A549 (cell line): ENCODE data around the gene RNU2-63P. TPM values are rescaled to one million over a fixed set of nuclear protein-coding genes. Genes with fewer than 3 reads are reported as not detected.

ENCODE experiments used
- ATAC-seq, 2 experiments: fragments of 200-7000 bp in 1 of 2; fragments of >200 bp in 1 of 2; cut with Nextera tagmentation in 1 of 2; cut with Tn5 transposase in 1 of 2; 3 replicates each; pipeline versions ENCODE4 v1.8.0 to v1.9.1; 2018 to 2020; ENCODE audit warnings: mild to moderate bottlenecking in 1 of 2, moderate library complexity in 1 of 2
- CTCF ChIA-PET: fragments of 300-600 bp; sonication (Branson Sonifier 250); formaldehyde crosslinking; extraction: SDS; loops from one replicate; lab custom pipeline; 2021; ENCODE audit warnings: antibody characterized with exemption, inconsistent platforms; lab: Yijun Ruan, JAX
- POLR2A ChIA-PET: fragments of 350-600 bp; formaldehyde crosslinking; extraction: SDS; loops from one replicate; lab custom pipeline; 2021; ENCODE audit warnings: antibody characterized with exemption, inconsistent platforms; lab: Yijun Ruan, JAX
- DNase-seq, 2 experiments: peaks; one replicate each; pipeline versions ENCODE4 v3.0.0 to v3.0.0-alpha.2; 2011 to 2016; ENCODE audit warnings: low read depth in 1 of 2, low spot score in 1 of 2
- FAIRE-seq: peaks from 2 replicates; lab custom pipeline; 2011; peaks lifted over from hg19 to GRCh38; lab: Jason Lieb, UNC
- H3K27ac ChIP-seq, 2 experiments: fragments of >200 bp; sonication (Bioruptor Twin); formaldehyde crosslinking; 3 replicates each; pipeline ENCODE4 v1.5.1; 2016 to 2017
- H3K4me1 ChIP-seq: fragments of >200 bp; sonication (Bioruptor Twin); formaldehyde crosslinking; 3 replicates; pipeline ENCODE4 v1.6.1; 2016
- H3K4me2 ChIP-seq: fragments of >200 bp; sonication (Bioruptor Twin); formaldehyde crosslinking; 3 replicates; pipeline ENCODE4 v1.6.1; 2016
- H3K4me3 ChIP-seq: fragments of >200 bp; sonication (Bioruptor Twin); formaldehyde crosslinking; 3 replicates; pipeline ENCODE4 v1.5.1; 2016
- H3K9me3 ChIP-seq: fragments of >200 bp; sonication (Bioruptor Twin); formaldehyde crosslinking; 3 replicates; pipeline ENCODE4 v1.6.1; 2016
- BCL3 ChIP-seq: fragments of >200 bp; sonication (Bioruptor Twin); formaldehyde crosslinking; IDR thresholded peaks from 3 replicates; pipeline ENCODE4 v1.6.1; 2016
- BHLHE40 ChIP-seq: IDR thresholded peaks from 2 replicates; pipeline ENCODE4 v1.6.1; 2012; ENCODE audit warnings: low read depth, low read length, inconsistent platforms
- CBX2 ChIP-seq: fragments of 200-600 bp; sonication (generic); IDR thresholded peaks from 2 replicates; pipeline ENCODE4 v1.6.1; 2016; ENCODE audit warnings: low read depth, mild to moderate bottlenecking, borderline replicate concordance
- CBX8 ChIP-seq: fragments of 200-600 bp; sonication (generic); IDR thresholded peaks from 2 replicates; pipeline ENCODE4 v1.6.1; 2016
- ELK1 ChIP-seq: fragments of 150-350 bp; IDR thresholded peaks from 2 replicates; pipeline ENCODE4 v1.6.1; 2014; ENCODE audit warnings: low read depth, mild to moderate bottlenecking, low read length
- EP300 ChIP-seq, 2 experiments: fragments of >200 bp; sonication (Bioruptor Twin); formaldehyde crosslinking; IDR thresholded peaks; 2 replicates in 1 of 2; 3 replicates in 1 of 2; pipeline ENCODE4 v1.6.1; 2016 to 2017
- ESRRA ChIP-seq: fragments of 150-350 bp; IDR thresholded peaks from 2 replicates; pipeline ENCODE4 v1.6.1; 2014; ENCODE audit warnings: mild to moderate bottlenecking, low read length, borderline replicate concordance
- HDAC2 ChIP-seq: fragments of 200-600 bp; sonication (generic); IDR thresholded peaks from 2 replicates; pipeline ENCODE4 v1.6.1; 2016
- HEYL ChIP-seq: fragments of 250-450 bp; sonication (Bioruptor Pico); IDR thresholded peaks from 2 replicates; pipeline ENCODE4 v1.8.0; 2021; ENCODE audit warnings: mild to moderate bottlenecking, moderate library complexity
- HOXA7 ChIP-seq: fragments of 250-450 bp; sonication (Bioruptor Pico); IDR thresholded peaks from 2 replicates; pipeline ENCODE4 v1.5.0; 2020; ENCODE audit warnings: mild to moderate bottlenecking, moderate library complexity
- HOXB13 ChIP-seq: fragments of 250-450 bp; sonication (Bioruptor Pico); IDR thresholded peaks from 2 replicates; pipeline ENCODE4 v1.5.0; 2020; ENCODE audit warnings: low read depth, mild to moderate bottlenecking, moderate library complexity
- JUNB ChIP-seq: fragments of >200 bp; sonication (Bioruptor Twin); formaldehyde crosslinking; IDR thresholded peaks from 2 replicates; pipeline ENCODE4 v1.6.1; 2016
- KDM1A ChIP-seq: fragments of 200-600 bp; sonication (generic); IDR thresholded peaks from 2 replicates; pipeline ENCODE4 v1.6.1; 2016; ENCODE audit warnings: low read depth, mild to moderate bottlenecking
- MAZ ChIP-seq: fragments of 150-350 bp; IDR thresholded peaks from 2 replicates; pipeline ENCODE4 v1.6.1; 2014; ENCODE audit warnings: antibody characterized with exemption, low read depth, low read length, borderline replicate concordance
- NFE2L2 ChIP-seq: fragments of 150-350 bp; conservative IDR thresholded peaks from 2 replicates; pipeline ENCODE4 v1.6.1; 2014; ENCODE audit warnings: low read length
- PBX3 ChIP-seq: IDR thresholded peaks from 2 replicates; pipeline ENCODE4 v1.6.1; 2012
- PHF8 ChIP-seq: fragments of 200-600 bp; sonication (generic); IDR thresholded peaks from 2 replicates; pipeline ENCODE4 v1.6.1; 2016; ENCODE audit warnings: low read depth, mild to moderate bottlenecking, antibody characterized with exemption, moderate library complexity, borderline replicate concordance
- RARB ChIP-seq: fragments of 250-450 bp; sonication (Bioruptor Pico); IDR thresholded peaks from 2 replicates; pipeline ENCODE4 v1.8.0; 2021; ENCODE audit warnings: mild to moderate bottlenecking, moderate library complexity
- RCOR1 ChIP-seq: fragments of 150-350 bp; IDR thresholded peaks from 2 replicates; pipeline ENCODE4 v1.6.1; 2014; ENCODE audit warnings: antibody characterized with exemption, low read length, low read depth
- RNF2 ChIP-seq: fragments of 200-600 bp; sonication (generic); IDR thresholded peaks from 2 replicates; pipeline ENCODE4 v1.6.1; 2016; ENCODE audit warnings: low read depth, mild to moderate bottlenecking, antibody characterized with exemption, moderate library complexity, borderline replicate concordance
- SREBF2 ChIP-seq: fragments of 450-650 bp; IDR thresholded peaks from 2 replicates; pipeline ENCODE4 v1.6.1; 2014; ENCODE audit warnings: mild to moderate bottlenecking, moderate library complexity
- TFCP2L1 ChIP-seq: fragments of 250-450 bp; sonication (Bioruptor Pico); IDR thresholded peaks from 2 replicates; pipeline ENCODE4 v1.5.0; 2021; ENCODE audit warnings: mild to moderate bottlenecking
- ZC3H11A ChIP-seq: fragments of 450-650 bp; IDR thresholded peaks from 2 replicates; pipeline ENCODE4 v1.6.1; 2014; ENCODE audit warnings: antibody characterized with exemption, mild to moderate bottlenecking
- WGBS: methylation state at CpG from one replicate; pipeline ENCODE4 v1.1.6; 2017; ENCODE audit errors: missing lambda C conversion rate; 5-methylcytosine and 5-hydroxymethylcytosine counted together
- polyA plus RNA-seq, 4 experiments: library from polyadenylated mRNA; depleted of rRNA in 3 of 4; stranded (reverse); fragments of >200 nt; fragmentation: RNase III in 1 of 4; extraction: RNeasy Plus Mini Kit Qiagen cat#74134 plus additional on column Dnase treatment in 1 of 4; gene quantifications; 2 replicates in 3 of 4; 3 replicates in 1 of 4; pipeline ENCODE4 v1.2.3, GENCODE V29; 2011 to 2017
- TF ChIP-seq, protein P1 (sequence below): fragments of 200-600 bp; sonication (generic); IDR thresholded peaks from 2 replicates; pipeline ENCODE4 v1.6.1; 2016; ENCODE audit warnings: antibody characterized with exemption, mild to moderate bottlenecking, moderate library complexity
- TF ChIP-seq, protein P2 (sequence below): fragments of >200 bp; sonication (Bioruptor Twin); formaldehyde crosslinking; IDR thresholded peaks from 2 replicates; pipeline ENCODE4 v1.6.1; 2016
- TF ChIP-seq, protein P3 (sequence below): fragments of >200 bp; sonication (Bioruptor Twin); formaldehyde crosslinking; IDR thresholded peaks from 3 replicates; pipeline ENCODE4 v1.5.1; 2016

Gene RNU2-63P
- polyA plus RNA-seq, 2 of the 4 experiments (the other 2 are of a cell fraction): 33.0 TPM; not detected in 1

DNA sequence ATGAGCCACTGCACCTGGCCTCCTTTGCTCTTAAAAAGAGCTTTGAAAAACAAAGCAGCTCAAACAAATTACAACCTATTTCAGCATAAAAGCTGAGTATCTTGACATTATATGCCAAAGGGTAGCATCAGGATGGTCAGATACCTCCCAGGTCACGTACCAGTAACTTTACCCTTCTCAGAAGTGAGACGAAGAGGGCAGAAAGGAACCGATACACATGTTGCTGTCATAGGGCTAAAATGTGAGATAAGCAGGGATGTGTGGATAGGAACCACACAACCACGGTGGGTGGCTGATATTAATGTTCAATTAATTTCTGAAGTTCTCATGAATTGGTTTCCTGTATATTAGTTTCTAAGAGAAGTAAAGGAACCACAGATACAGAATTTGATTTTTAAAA lies 12.6 kb upstream of the RNU2-63P start:
- no peak for FAIRE-seq

GRCh38 chr2:88027697-88028389 lies 11.5 kb upstream of the RNU2-63P start:
- CTCF ChIA-PET: interaction anchor here (1.1 kb wide), 1 partner anchor 33 kb away, joined by 4 read pairs; no protein-coding TSS in a partner anchor
- 91% methylated on average over 10 of the region's 10 CpGs for WGBS

More for the DNA sequence above, 12.6 kb upstream of the RNU2-63P start:
- no peaks in the 10 kb centered on the region for H3K9me3 ChIP-seq
- CTCF ChIA-PET: interaction anchor here (1.1 kb wide), 1 partner anchor 31 kb away, joined by 4 read pairs; no protein-coding TSS in a partner anchor
- no peak for TF ChIP-seq PBX3
- TF ChIP-seq HOXA7 (CRISPR knock-in tag): no peak
- no peak for TF ChIP-seq MAZ
- TF ChIP-seq JUNB: no peak
- no peak for TF ChIP-seq TFCP2L1 (CRISPR knock-in tag)
- TF ChIP-seq, protein P1, sequence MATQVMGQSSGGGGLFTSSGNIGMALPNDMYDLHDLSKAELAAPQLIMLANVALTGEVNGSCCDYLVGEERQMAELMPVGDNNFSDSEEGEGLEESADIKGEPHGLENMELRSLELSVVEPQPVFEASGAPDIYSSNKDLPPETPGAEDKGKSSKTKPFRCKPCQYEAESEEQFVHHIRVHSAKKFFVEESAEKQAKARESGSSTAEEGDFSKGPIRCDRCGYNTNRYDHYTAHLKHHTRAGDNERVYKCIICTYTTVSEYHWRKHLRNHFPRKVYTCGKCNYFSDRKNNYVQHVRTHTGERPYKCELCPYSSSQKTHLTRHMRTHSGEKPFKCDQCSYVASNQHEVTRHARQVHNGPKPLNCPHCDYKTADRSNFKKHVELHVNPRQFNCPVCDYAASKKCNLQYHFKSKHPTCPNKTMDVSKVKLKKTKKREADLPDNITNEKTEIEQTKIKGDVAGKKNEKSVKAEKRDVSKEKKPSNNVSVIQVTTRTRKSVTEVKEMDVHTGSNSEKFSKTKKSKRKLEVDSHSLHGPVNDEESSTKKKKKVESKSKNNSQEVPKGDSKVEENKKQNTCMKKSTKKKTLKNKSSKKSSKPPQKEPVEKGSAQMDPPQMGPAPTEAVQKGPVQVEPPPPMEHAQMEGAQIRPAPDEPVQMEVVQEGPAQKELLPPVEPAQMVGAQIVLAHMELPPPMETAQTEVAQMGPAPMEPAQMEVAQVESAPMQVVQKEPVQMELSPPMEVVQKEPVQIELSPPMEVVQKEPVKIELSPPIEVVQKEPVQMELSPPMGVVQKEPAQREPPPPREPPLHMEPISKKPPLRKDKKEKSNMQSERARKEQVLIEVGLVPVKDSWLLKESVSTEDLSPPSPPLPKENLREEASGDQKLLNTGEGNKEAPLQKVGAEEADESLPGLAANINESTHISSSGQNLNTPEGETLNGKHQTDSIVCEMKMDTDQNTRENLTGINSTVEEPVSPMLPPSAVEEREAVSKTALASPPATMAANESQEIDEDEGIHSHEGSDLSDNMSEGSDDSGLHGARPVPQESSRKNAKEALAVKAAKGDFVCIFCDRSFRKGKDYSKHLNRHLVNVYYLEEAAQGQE: no peak
- no peak for TF ChIP-seq ZC3H11A
- no peak for TF ChIP-seq BHLHE40
- no peak for TF ChIP-seq ESRRA
- POLR2A ChIA-PET: no interaction called here
- ATAC-seq: no peak
- H3K27ac ChIP-seq: no peak overlapping the region
- 97% methylated on average over 4 of the region's 4 CpGs for WGBS
- no peak overlapping the region for H3K4me3 ChIP-seq
- H3K4me2 ChIP-seq: no peak overlapping the region
- no peaks in the 10 kb centered on the region for H3K4me1 ChIP-seq
- no peak for DNase-seq

More at GRCh38 chr2:88027697-88028389, 11.5 kb upstream of the RNU2-63P start:
- Histone ChIP-seq H3K4me3 (no peak overlapping the region), H3K4me2 (no peak overlapping the region), H3K9me3 (no peaks in the 10 kb centered on the region), H3K27ac (no peak overlapping the region), H3K4me1 (no peaks in the 10 kb centered on the region)
- POLR2A ChIA-PET: no interaction called here
- FAIRE-seq: no peak
- DNase-seq: no peak
- TF ChIP-seq, protein P2, sequence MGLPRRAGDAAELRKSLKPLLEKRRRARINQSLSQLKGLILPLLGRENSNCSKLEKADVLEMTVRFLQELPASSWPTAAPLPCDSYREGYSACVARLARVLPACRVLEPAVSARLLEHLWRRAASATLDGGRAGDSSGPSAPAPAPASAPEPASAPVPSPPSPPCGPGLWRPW: no peak
- TF ChIP-seq, protein P3, sequence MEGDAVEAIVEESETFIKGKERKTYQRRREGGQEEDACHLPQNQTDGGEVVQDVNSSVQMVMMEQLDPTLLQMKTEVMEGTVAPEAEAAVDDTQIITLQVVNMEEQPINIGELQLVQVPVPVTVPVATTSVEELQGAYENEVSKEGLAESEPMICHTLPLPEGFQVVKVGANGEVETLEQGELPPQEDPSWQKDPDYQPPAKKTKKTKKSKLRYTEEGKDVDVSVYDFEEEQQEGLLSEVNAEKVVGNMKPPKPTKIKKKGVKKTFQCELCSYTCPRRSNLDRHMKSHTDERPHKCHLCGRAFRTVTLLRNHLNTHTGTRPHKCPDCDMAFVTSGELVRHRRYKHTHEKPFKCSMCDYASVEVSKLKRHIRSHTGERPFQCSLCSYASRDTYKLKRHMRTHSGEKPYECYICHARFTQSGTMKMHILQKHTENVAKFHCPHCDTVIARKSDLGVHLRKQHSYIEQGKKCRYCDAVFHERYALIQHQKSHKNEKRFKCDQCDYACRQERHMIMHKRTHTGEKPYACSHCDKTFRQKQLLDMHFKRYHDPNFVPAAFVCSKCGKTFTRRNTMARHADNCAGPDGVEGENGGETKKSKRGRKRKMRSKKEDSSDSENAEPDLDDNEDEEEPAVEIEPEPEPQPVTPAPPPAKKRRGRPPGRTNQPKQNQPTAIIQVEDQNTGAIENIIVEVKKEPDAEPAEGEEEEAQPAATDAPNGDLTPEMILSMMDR: no peak
- TF ChIP-seq SREBF2: no peak
- TF ChIP-seq HOXA7 (CRISPR knock-in tag): no peak
- TF ChIP-seq TFCP2L1 (CRISPR knock-in tag): no peak
- TF ChIP-seq NFE2L2: no peak
- TF ChIP-seq CBX2: no peak
- no peak for TF ChIP-seq PHF8
- no peak for TF ChIP-seq HEYL
- no peak for TF ChIP-seq RCOR1
- no peak for TF ChIP-seq EP300 (IDR thresholded peaks at IDR 0.05)
- no peak for TF ChIP-seq HDAC2
- no peak for TF ChIP-seq KDM1A
- no peak for TF ChIP-seq ELK1
- TF ChIP-seq RNF2: no peak
- no peak for TF ChIP-seq ZC3H11A
- TF ChIP-seq BCL3: no peak
- TF ChIP-seq RARB: no peak
- no peak for TF ChIP-seq HOXB13 (CRISPR knock-in tag)
- no peak for TF ChIP-seq CBX8
- no peak for ATAC-seq
